ENCODE results near the gene UNC13D. TPM values are rescaled to one million over a fixed set of nuclear protein-coding genes. Genes with fewer than 3 reads are reported as not detected.

UNC13D gene
- polyA plus RNA-seq, 3 donors, result 28.4 to 111 (median 53.3) TPM

DNA sequence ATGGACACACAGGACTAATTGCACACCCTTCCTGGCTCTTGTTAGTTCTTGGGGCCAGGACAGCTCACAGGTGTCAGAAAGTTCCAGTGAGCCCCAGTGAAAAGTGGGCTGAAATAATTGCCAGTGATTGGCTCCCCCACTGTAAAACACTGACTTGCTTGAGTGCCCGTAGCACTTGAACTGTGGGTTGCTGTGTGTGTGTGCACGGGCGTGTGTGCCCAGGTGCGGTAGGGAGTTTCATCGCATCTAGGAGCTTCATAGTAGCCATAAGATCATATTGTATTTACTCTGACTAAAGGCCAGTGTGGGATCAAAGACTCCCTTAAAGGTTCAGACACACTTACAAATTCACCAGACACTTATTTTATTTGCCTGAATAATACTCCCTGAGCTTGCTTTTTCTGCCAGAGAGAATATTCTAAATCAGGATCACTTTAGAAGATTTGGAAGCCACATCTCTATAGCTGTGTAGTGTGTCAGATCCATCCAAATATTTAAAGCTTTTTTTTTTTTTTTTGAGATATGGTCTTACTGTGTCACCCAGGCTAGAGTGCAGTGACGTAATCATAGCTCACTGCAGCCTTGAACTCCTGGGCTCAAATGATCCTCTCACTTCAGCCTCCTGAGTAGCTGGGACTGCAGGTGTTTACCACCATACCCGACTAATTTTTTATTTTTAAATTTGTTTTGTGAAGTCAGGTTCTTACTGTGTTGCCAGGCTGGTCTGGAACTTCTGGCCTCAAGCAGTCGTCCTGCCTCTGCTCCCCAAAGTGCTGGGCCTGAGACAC, 48.2 kb downstream of the UNC13D start:
- Mint-ChIP-seq H3K27ac (peak overlapping the region in 1 of 7 donors; percentile 53), H3K9me3 (peaks cover 0 to 2% (median 0%) of the 10 kb centered on the region in 7 donors), H3K4me1 (no peaks in the 10 kb centered on the region), H3K27me3 (ENCODE audit: low read depth in 3 of 3) (no peaks in the 10 kb centered on the region), H3K4me3 (no peak overlapping the region), H3K36me3 (peaks cover 48 to 64% of the 10 kb centered on the region in 2 donors)
- Histone ChIP-seq H3K27me3 (ENCODE audit: control insufficient read depth in 2 of 2, insufficient read depth in 2 of 2, low read length in 2 of 2) (no peaks in the 10 kb centered on the region), H3K4me3 (replicated peaks in 1 of 3; ENCODE audit: low read depth in 2 of 3, low read length in 3 of 3) (no peak overlapping the region), H3K36me3 (replicated peaks in 1 of 2; ENCODE audit: control insufficient read depth in 1 of 2, insufficient read depth in 2 of 2, low read length in 2 of 2) (peaks cover 21 to 68% of the 10 kb centered on the region in 2 donors), H4K20me1 (ENCODE audit: insufficient read depth, low read length) (no peaks in the 10 kb centered on the region), H3K27ac (ENCODE audit: low read depth in 1 of 2, low read length in 2 of 2) (no peak overlapping the region), H3K79me2 (ENCODE audit: insufficient read depth, low read length) (peaks cover 45% of the 10 kb centered on the region), H3K4me2 (replicated peaks; ENCODE audit: extremely low read depth, low read length, poor library complexity, severe bottlenecking) (no peak overlapping the region), H2AFZ (ENCODE audit: insufficient read depth, low read depth, low read length, poor library complexity, severe bottlenecking) (no peak overlapping the region), H3K9me3 (replicated peaks in 1 of 2; ENCODE audit: control insufficient read depth in 1 of 2, insufficient read depth in 1 of 2, low read length in 2 of 2) (no peaks in the 10 kb centered on the region), H3K9ac (ENCODE audit: insufficient read depth, low read length, poor library complexity, severe bottlenecking) (no peak overlapping the region), H3K4me1 (ENCODE audit: control insufficient read depth in 1 of 2, insufficient read depth in 2 of 2, low read length in 2 of 2) (no peaks in the 10 kb centered on the region)
- TF ChIP-seq, protein P1, sequence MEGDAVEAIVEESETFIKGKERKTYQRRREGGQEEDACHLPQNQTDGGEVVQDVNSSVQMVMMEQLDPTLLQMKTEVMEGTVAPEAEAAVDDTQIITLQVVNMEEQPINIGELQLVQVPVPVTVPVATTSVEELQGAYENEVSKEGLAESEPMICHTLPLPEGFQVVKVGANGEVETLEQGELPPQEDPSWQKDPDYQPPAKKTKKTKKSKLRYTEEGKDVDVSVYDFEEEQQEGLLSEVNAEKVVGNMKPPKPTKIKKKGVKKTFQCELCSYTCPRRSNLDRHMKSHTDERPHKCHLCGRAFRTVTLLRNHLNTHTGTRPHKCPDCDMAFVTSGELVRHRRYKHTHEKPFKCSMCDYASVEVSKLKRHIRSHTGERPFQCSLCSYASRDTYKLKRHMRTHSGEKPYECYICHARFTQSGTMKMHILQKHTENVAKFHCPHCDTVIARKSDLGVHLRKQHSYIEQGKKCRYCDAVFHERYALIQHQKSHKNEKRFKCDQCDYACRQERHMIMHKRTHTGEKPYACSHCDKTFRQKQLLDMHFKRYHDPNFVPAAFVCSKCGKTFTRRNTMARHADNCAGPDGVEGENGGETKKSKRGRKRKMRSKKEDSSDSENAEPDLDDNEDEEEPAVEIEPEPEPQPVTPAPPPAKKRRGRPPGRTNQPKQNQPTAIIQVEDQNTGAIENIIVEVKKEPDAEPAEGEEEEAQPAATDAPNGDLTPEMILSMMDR (IDR thresholded peaks at IDR 0.05), result no peak
- WGBS (ENCODE audit: insufficient coverage), result 100% methylated on average over 1 of the region's 8 CpGs
- intact Hi-C loops (cut with micrococcal nuclease), result no loop called here
- no peak for DNase-seq

DNA sequence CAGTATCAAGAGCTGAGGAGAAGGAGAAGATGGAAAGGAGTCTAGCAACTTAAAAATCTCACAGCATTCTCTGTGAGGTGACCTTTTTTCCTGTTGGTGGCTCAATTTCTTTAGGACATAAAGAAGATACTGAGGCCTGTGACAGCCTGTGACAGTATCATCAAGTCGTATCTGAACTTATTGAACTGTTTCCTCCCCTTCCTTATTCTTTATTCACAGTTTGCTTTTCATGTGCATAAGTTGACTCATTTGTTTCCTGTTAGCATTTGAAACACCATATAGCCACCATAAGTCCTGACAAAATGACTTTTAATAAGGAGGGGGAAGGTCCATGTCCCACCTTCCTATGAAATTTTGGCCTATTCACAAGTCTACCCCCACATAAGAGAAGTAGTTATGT, 50.7 kb downstream of the UNC13D start:
- Histone ChIP-seq H4K20me1 (ENCODE audit: insufficient read depth, low read length) (no peaks in the 10 kb centered on the region), H3K4me1 (ENCODE audit: control insufficient read depth in 1 of 2, insufficient read depth in 2 of 2, low read length in 2 of 2) (no peaks in the 10 kb centered on the region), H3K27ac (ENCODE audit: low read depth in 1 of 2, low read length in 2 of 2) (peak overlapping the region in 1 of 2 donors; percentile 27), H2AFZ (ENCODE audit: insufficient read depth, low read depth, low read length, poor library complexity, severe bottlenecking) (no peak overlapping the region), H3K9me3 (replicated peaks in 1 of 2; ENCODE audit: control insufficient read depth in 1 of 2, insufficient read depth in 1 of 2, low read length in 2 of 2) (no peaks in the 10 kb centered on the region), H3K36me3 (replicated peaks in 1 of 2; ENCODE audit: control insufficient read depth in 1 of 2, insufficient read depth in 2 of 2, low read length in 2 of 2) (peaks cover 9 to 51% of the 10 kb centered on the region in 2 donors), H3K4me3 (replicated peaks in 1 of 3; ENCODE audit: low read depth in 2 of 3, low read length in 3 of 3) (no peak overlapping the region), H3K9ac (ENCODE audit: insufficient read depth, low read length, poor library complexity, severe bottlenecking) (no peak overlapping the region), H3K27me3 (ENCODE audit: control insufficient read depth in 2 of 2, insufficient read depth in 2 of 2, low read length in 2 of 2) (no peaks in the 10 kb centered on the region), H3K4me2 (replicated peaks; ENCODE audit: extremely low read depth, low read length, poor library complexity, severe bottlenecking) (no peak overlapping the region), H3K79me2 (ENCODE audit: insufficient read depth, low read length) (peaks cover 68% of the 10 kb centered on the region)
- TF ChIP-seq, protein P1 (IDR thresholded peaks at IDR 0.05), result no peak
- Mint-ChIP-seq H3K9me3 (no peaks in the 10 kb centered on the region), H3K27ac (peak overlapping the region in 1 of 7 donors; percentile 21), H3K27me3 (ENCODE audit: low read depth in 3 of 3) (no peaks in the 10 kb centered on the region), H3K4me1 (no peaks in the 10 kb centered on the region), H3K36me3 (peaks cover 38 to 48% of the 10 kb centered on the region in 2 donors), H3K4me3 (no peak overlapping the region)
- WGBS (ENCODE audit: insufficient coverage), result no CpG with 5 or more reads among the region's 1 CpG
- no peak for DNase-seq
- intact Hi-C loops (cut with micrococcal nuclease), result loop anchor here in 1 of 2 donors (5.0 kb wide), 1 partner anchor 34 kb away; no protein-coding TSS in a partner anchor
